ENCODE results near the gene FGF10.

FGF10 gene

GRCh38 chr5:44329716-44330115 lies 59.5 kb downstream of the FGF10 start:
- Histone ChIP-seq H3K36me3 (ENCODE audit: insufficient read depth, low read length) (no peaks in the 10 kb centered on the region), H3K9me3 (ENCODE audit: control insufficient read depth, insufficient read depth, low read length) (no peaks in the 10 kb centered on the region), H3K4me1 (ENCODE audit: insufficient read depth, low read length) (peaks cover 18% of the 10 kb centered on the region; the same call in 1 of the 2 replicates), H3K9ac (ENCODE audit: low read depth, low read length) (no peak overlapping the region)

GRCh38 chr5:44321144-44321725 lies 68.0 kb downstream of the FGF10 start:
- no peaks in the 10 kb centered on the region for H3K9me3 ChIP-seq (ENCODE audit: control insufficient read depth, insufficient read depth, low read length)
- no peak overlapping the region for H3K9ac ChIP-seq (ENCODE audit: low read depth, low read length)
- H3K4me1 ChIP-seq (ENCODE audit: insufficient read depth, low read length): no peaks in the 10 kb centered on the region
- H3K36me3 ChIP-seq (ENCODE audit: insufficient read depth, low read length): no peaks in the 10 kb centered on the region

GRCh38 chr5:44320188-44320587 lies 69.0 kb downstream of the FGF10 start:
- Histone ChIP-seq H3K9ac (ENCODE audit: low read depth, low read length) (no peak overlapping the region), H3K9me3 (ENCODE audit: control insufficient read depth, insufficient read depth, low read length) (no peaks in the 10 kb centered on the region), H3K36me3 (ENCODE audit: insufficient read depth, low read length) (no peaks in the 10 kb centered on the region), H3K4me1 (ENCODE audit: insufficient read depth, low read length) (no peaks in the 10 kb centered on the region)

- H3K4me1 ChIP-seq (ENCODE audit: insufficient read depth, low read length): no peaks in the 10 kb centered on the region
- H3K36me3 ChIP-seq (ENCODE audit: insufficient read depth, low read length): no peaks in the 10 kb centered on the region
- H3K9ac ChIP-seq (ENCODE audit: low read depth, low read length): no peak overlapping the region
- H3K9me3 ChIP-seq (ENCODE audit: control insufficient read depth, insufficient read depth, low read length): no peaks in the 10 kb centered on the region
These were observed 70.3 kb downstream of the FGF10 start for GRCh38 chr5:44318883-44319282.

GRCh38 chr5:44312374-44312773 lies 76.8 kb downstream of the FGF10 start:
- H3K4me1 ChIP-seq (ENCODE audit: insufficient read depth, low read length): no peaks in the 10 kb centered on the region
- no peaks in the 10 kb centered on the region for H3K9me3 ChIP-seq (ENCODE audit: control insufficient read depth, insufficient read depth, low read length)
- no peak overlapping the region for H3K9ac ChIP-seq (ENCODE audit: low read depth, low read length)
- no peaks in the 10 kb centered on the region for H3K36me3 ChIP-seq (ENCODE audit: insufficient read depth, low read length)

DNA sequence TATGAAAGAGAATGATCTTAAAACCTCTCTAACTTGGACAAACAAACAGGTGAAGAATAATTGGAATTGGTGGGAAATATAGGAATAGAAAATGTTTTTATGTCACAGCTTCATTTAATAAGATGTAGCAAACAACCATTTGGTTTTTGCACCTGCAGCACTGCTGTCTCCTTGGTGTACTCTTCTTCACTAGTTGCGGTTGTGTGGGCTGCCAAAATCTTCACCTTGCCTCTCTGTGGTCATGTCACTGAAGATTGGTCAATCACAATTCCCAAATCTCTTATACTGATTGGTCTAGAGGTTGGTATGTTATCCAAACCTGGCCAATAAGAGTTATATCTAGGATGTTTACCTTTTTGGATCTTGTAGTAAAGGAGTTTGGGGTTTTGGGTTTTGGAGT lies 88.7 kb downstream of the FGF10 start:
- Histone ChIP-seq H3K9me3 (ENCODE audit: control insufficient read depth, insufficient read depth, low read length) (no peaks in the 10 kb centered on the region), H3K9ac (ENCODE audit: low read depth, low read length) (no peak overlapping the region), H3K36me3 (ENCODE audit: insufficient read depth, low read length) (no peaks in the 10 kb centered on the region)

DNA sequence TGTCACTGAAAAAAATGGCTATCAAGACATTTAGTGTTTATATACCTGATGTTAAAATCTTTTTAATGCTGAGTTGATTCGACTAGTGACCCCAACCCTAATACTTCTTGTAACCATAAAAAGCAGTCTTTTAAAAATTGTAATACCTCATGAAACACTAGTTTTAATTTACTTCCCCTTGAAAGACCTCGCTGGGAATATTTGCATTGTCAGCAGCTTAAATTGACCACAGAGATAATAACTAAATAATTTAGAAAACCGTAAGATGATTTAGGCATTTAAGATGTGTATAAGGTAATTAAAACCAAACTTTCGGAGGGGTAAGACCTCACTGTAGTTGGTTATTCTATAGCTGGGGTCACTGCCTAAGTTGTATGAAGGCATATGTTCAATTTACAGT lies 89.8 kb downstream of the FGF10 start:
- no peak overlapping the region for H3K9ac ChIP-seq (ENCODE audit: low read depth, low read length)
- no peaks in the 10 kb centered on the region for H3K9me3 ChIP-seq (ENCODE audit: control insufficient read depth, insufficient read depth, low read length)
- H3K36me3 ChIP-seq (ENCODE audit: insufficient read depth, low read length): no peaks in the 10 kb centered on the region
- no peaks in the 10 kb centered on the region for H3K4me1 ChIP-seq (ENCODE audit: insufficient read depth, low read length)

More for the DNA sequence above, 88.7 kb downstream of the FGF10 start:
- H3K4me1 ChIP-seq (ENCODE audit: insufficient read depth, low read length): no peaks in the 10 kb centered on the region

- H3K36me3 ChIP-seq (ENCODE audit: insufficient read depth, low read length): no peaks in the 10 kb centered on the region
- H3K9ac ChIP-seq (ENCODE audit: low read depth, low read length): no peak overlapping the region
- no peaks in the 10 kb centered on the region for H3K9me3 ChIP-seq (ENCODE audit: control insufficient read depth, insufficient read depth, low read length)
- no peaks in the 10 kb centered on the region for H3K4me1 ChIP-seq (ENCODE audit: insufficient read depth, low read length)
These were observed 94.7 kb downstream of the FGF10 start for GRCh38 chr5:44294516-44294915.

GRCh38 chr5:44292736-44293135 lies 96.5 kb downstream of the FGF10 start:
- no peaks in the 10 kb centered on the region for H3K9me3 ChIP-seq (ENCODE audit: control insufficient read depth, insufficient read depth, low read length)
- H3K4me1 ChIP-seq (ENCODE audit: insufficient read depth, low read length): no peaks in the 10 kb centered on the region
- H3K9ac ChIP-seq (ENCODE audit: low read depth, low read length): no peak overlapping the region
- H3K36me3 ChIP-seq (ENCODE audit: insufficient read depth, low read length): no peaks in the 10 kb centered on the region

DNA sequence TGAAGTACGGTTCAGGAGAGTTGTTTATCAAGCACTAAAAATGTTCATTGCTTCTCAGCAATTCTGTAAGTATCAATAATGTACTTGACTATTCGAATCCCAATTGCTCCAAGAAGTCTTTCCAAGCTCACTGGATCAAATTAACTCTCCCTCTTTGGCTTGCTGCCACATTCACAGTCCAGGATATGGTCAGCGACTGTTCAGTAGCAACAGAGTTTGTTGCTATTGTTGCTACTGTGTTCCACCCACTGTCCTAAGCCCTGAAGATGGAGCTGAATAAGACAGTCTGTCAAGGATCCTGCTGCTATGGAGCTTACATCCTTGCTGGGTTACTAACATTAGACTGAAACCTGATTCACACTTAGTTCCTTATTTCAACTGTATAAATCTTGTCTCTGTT lies 110.8 kb downstream of the FGF10 start:
- Histone ChIP-seq H3K36me3 (ENCODE audit: insufficient read depth, low read length) (no peaks in the 10 kb centered on the region), H3K9me3 (ENCODE audit: control insufficient read depth, insufficient read depth, low read length) (no peaks in the 10 kb centered on the region), H3K4me1 (ENCODE audit: insufficient read depth, low read length) (no peaks in the 10 kb centered on the region), H3K9ac (ENCODE audit: low read depth, low read length) (no peak overlapping the region)

DNA sequence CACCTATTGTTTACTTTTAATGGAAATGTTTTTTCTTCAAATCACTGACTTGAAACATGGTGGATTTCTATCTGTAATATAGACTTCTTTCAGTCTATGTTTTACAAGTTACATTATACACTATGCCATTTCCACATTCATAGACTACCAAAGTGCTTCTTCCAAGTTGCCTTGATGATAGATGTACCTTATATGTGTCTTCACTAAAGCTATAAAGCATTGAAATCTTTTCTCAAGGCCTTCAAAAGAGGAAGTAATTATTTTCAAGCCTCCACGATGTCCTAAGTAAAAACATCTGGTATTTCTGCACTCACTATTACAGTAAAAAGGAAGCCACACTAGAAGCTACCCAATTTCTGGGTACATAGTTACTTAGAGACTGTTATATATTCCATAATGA lies 113.3 kb downstream of the FGF10 start:
- Histone ChIP-seq H3K4me1 (ENCODE audit: insufficient read depth, low read length) (no peaks in the 10 kb centered on the region), H3K36me3 (ENCODE audit: insufficient read depth, low read length) (no peaks in the 10 kb centered on the region), H3K9ac (ENCODE audit: low read depth, low read length) (no peak overlapping the region), H3K9me3 (ENCODE audit: control insufficient read depth, insufficient read depth, low read length) (no peaks in the 10 kb centered on the region)

DNA sequence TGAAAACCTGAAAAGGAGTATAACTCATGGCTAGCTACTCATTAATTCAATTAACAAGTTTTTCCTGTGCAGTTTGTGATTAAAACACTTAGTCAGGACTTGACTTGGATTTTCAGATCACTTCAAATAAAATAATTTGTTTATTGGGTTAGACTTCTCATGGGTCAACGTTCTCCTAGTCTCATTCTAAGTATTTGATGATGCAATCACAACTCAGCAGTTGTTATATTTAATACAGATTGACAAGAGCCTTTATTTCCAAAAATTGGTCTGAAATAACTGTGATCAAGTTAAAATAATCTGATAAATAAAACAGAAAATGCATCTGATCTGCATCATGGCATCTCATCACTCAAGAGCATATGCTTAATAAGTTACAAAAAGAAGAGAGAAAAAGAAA lies 113.9 kb downstream of the FGF10 start:
- Histone ChIP-seq H3K4me1 (ENCODE audit: insufficient read depth, low read length) (no peaks in the 10 kb centered on the region), H3K36me3 (ENCODE audit: insufficient read depth, low read length) (no peaks in the 10 kb centered on the region), H3K9ac (ENCODE audit: low read depth, low read length) (no peak overlapping the region), H3K9me3 (ENCODE audit: control insufficient read depth, insufficient read depth, low read length) (no peaks in the 10 kb centered on the region)

GRCh38 chr5:44267909-44268308 lies 121.3 kb downstream of the FGF10 start:
- no peaks in the 10 kb centered on the region for H3K9me3 ChIP-seq (ENCODE audit: control insufficient read depth, insufficient read depth, low read length)
- H3K36me3 ChIP-seq (ENCODE audit: insufficient read depth, low read length): no peaks in the 10 kb centered on the region
- no peak overlapping the region for H3K9ac ChIP-seq (ENCODE audit: low read depth, low read length)
- H3K4me1 ChIP-seq (ENCODE audit: insufficient read depth, low read length): no peaks in the 10 kb centered on the region; the same call in 1 of the 2 replicates

DNA sequence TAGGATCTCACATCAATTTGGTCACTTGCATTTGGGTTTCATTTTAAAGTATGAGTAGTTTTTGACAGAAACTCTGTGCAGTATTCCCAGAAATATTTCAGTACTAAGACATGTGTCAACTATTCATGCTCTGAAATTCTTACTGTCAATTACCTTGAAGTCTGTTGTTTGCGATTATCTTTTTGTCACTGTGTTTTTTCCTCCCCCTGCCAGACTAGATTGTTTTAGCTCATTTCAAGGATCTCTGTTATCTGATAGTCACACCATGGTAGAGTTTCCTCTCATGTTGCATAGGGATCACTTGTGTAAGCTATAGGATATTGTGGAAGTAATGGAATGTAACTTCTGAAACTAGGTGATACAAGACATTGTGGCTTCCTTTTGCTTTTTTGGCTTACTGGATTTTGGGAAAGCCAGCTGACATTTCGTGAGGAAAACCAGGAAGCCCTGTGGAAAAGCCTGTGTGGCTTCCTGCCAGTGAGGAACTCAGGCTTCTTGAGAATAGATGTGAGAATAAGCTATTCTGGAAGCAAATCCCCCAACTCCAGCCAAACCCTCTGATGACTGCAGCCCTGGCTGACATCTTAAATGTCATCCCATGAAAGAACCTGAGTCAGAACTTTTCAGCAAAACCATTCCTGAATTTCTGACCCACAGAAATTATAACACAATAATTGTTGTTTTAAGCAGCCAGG lies 122.2 kb downstream of the FGF10 start:
- no peaks in the 10 kb centered on the region for H3K9me3 ChIP-seq (ENCODE audit: control insufficient read depth, insufficient read depth, low read length)
- H3K4me1 ChIP-seq (ENCODE audit: insufficient read depth, low read length): no peaks in the 10 kb centered on the region; the same call in 1 of the 2 replicates
- H3K9ac ChIP-seq (ENCODE audit: low read depth, low read length): no peak overlapping the region
- H3K36me3 ChIP-seq (ENCODE audit: insufficient read depth, low read length): no peaks in the 10 kb centered on the region

DNA sequence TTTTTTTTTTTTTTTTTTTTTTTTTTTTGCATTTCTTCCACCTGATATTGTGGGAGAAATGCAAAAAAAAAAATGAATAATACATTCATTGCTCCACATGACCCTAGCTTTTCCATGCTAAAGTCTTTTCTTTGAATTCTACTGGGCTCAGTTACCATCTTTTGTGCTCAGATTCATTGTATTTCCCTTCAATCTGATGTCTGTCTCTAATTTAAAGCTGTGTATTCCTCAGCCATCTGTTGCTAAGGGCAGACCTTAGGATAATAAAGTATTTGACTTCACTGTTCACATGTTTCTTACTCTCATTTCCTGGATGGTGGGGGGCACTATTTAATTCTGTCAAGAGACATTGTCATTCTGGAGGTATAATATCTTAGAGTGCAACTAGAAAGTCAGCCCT lies 123.5 kb downstream of the FGF10 start:
- Histone ChIP-seq H3K4me1 (ENCODE audit: insufficient read depth, low read length) (no peaks in the 10 kb centered on the region; the same call in 1 of the 2 replicates), H3K9ac (ENCODE audit: low read depth, low read length) (no peak overlapping the region), H3K9me3 (ENCODE audit: control insufficient read depth, insufficient read depth, low read length) (no peaks in the 10 kb centered on the region), H3K36me3 (ENCODE audit: insufficient read depth, low read length) (no peaks in the 10 kb centered on the region)

Measured in ES-I3 (cell line).